ENCODE data around the gene FAM193B. TPM values are rescaled to one million over a fixed set of nuclear protein-coding genes. Genes with fewer than 3 reads are reported as not detected.
A peak's percentile ranks its signal among the peaks of the same experiment; 100 is the strongest.

FAM193B gene
- total and polyA plus RNA-seq, 5 donors from 2014 or later = 2.8 to 179 (median 3.7) TPM

DNA sequence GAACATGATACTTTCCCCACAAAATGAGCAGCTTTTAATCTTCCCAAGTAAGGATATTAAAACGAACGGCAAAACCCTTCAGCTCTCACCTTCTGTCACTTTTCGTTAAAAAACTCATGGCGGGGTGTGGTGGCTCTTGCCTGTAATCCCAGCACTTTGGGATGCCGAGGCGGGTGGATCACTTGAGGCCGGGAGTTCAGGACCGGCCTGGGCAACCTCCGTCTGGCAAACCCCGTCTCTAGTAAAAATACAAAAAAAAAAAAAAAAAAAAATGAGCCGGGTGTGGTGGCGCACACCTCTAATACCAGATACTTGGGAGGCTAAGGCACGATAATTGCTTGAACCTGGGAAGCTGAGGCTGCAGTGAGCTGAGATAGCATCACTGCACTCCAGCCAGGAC, 38.5 kb upstream of the FAM193B start:
- Mint-ChIP-seq H3K27ac (peak overlapping the region in 1 of 3 donors; percentile 94), H3K27me3 (peaks cover 16% of the 10 kb centered on the region)
- H3K27me3 ChIP-seq (ENCODE audit: control insufficient read depth, insufficient read depth, low read length) = peaks cover 11% of the 10 kb centered on the region

GRCh38 chr5:177592010-177592834, 37.9 kb upstream of the FAM193B start, which contains the start of gene TMED9:
Gene TMED9, plus strand, starts transcription at chr5:177592203. Its CDS starts 12 bp downstream, at chr5:177592215.
- peaks cover 0 to 26% (median 12%) of the 10 kb centered on the region in 4 donors for H3K4me1 Mint-ChIP-seq
- peaks cover 18% of the 10 kb centered on the region for H3K27me3 Mint-ChIP-seq
- DNase-seq (peak; percentile 83 to 92 (median 90)), ATAC-seq (ENCODE audit: low read depth in 2 of 2) (peak; percentile 98)
- Histone ChIP-seq H3K4me1 (ENCODE audit: control insufficient read depth, insufficient read depth, low read length, poor library complexity, severe bottlenecking) (peaks cover 18% of the 10 kb centered on the region), H3K4me3 (ENCODE audit: low read depth, low read length) (peak within 1 kb of the TSS; percentile 81), H3K27me3 (ENCODE audit: control insufficient read depth, insufficient read depth, low read length) (peaks cover 11% of the 10 kb centered on the region), H3K36me3 (ENCODE audit: control insufficient read depth, insufficient read depth, low read length) (peaks cover 35% of the 10 kb centered on the region), H3K27ac (ENCODE audit: insufficient read depth, low read length, poor library complexity, severe bottlenecking) (peak within 1 kb of the TSS; percentile 73), H3K9me3 (ENCODE audit: control insufficient read depth in 2 of 2, low read length in 2 of 2) (no peaks in the 10 kb centered on the region)
- no peaks in the 10 kb centered on the region for H3K9me3 Mint-ChIP-seq
- H3K36me3 Mint-ChIP-seq = peaks cover 15% of the 10 kb centered on the region
- peak within 1 kb of the TSS; percentile 95 to 100 (median 99) for H3K4me3 Mint-ChIP-seq
- peak within 1 kb of the TSS; percentile 78 to 99 (median 94) for H3K27ac Mint-ChIP-seq

More for the DNA sequence above, 38.5 kb upstream of the FAM193B start:
- Histone ChIP-seq H3K36me3 (ENCODE audit: control insufficient read depth, insufficient read depth, low read length) (peaks cover 35% of the 10 kb centered on the region), H3K27ac (ENCODE audit: insufficient read depth, low read length, poor library complexity, severe bottlenecking) (no peak overlapping the region), H3K4me1 (ENCODE audit: control insufficient read depth, insufficient read depth, low read length, poor library complexity, severe bottlenecking) (peaks cover 18% of the 10 kb centered on the region), H3K4me3 (ENCODE audit: low read depth, low read length) (peak overlapping the region; percentile 81), H3K9me3 (ENCODE audit: control insufficient read depth in 2 of 2, low read length in 2 of 2) (no peaks in the 10 kb centered on the region)
- ATAC-seq (ENCODE audit: low read depth in 2 of 2) (no peak), DNase-seq (no peak)
- Mint-ChIP-seq H3K4me3 (peak overlapping the region; percentile 95 to 100 (median 99)), H3K36me3 (peaks cover 15% of the 10 kb centered on the region), H3K9me3 (no peaks in the 10 kb centered on the region), H3K4me1 (peaks cover 0 to 28% (median 12%) of the 10 kb centered on the region in 4 donors)

- H3K27me3 ChIP-seq (ENCODE audit: control insufficient read depth, insufficient read depth, low read length) = peaks cover 11% of the 10 kb centered on the region
- peak overlapping the region; percentile 95 to 100 (median 99) for H3K4me3 Mint-ChIP-seq
- H3K27me3 Mint-ChIP-seq = peaks cover 21% of the 10 kb centered on the region
- peaks cover 0 to 24% (median 12%) of the 10 kb centered on the region in 4 donors for H3K4me1 Mint-ChIP-seq
- peak overlapping the region; percentile 73 for H3K27ac ChIP-seq (ENCODE audit: insufficient read depth, low read length, poor library complexity, severe bottlenecking)
- H3K36me3 ChIP-seq (ENCODE audit: control insufficient read depth, insufficient read depth, low read length) = peaks cover 35% of the 10 kb centered on the region
- DNase-seq (no peak), ATAC-seq (ENCODE audit: low read depth in 2 of 2) (no peak)
- peak overlapping the region; percentile 42 for H3K4me3 ChIP-seq (ENCODE audit: low read depth, low read length)
- no peaks in the 10 kb centered on the region for H3K9me3 ChIP-seq (ENCODE audit: control insufficient read depth in 2 of 2, low read length in 2 of 2)
- no peaks in the 10 kb centered on the region for H3K9me3 Mint-ChIP-seq
- peaks cover 18% of the 10 kb centered on the region for H3K4me1 ChIP-seq (ENCODE audit: control insufficient read depth, insufficient read depth, low read length, poor library complexity, severe bottlenecking)
- H3K27ac Mint-ChIP-seq = peak overlapping the region; percentile 22 to 99 (median 94)
- H3K36me3 Mint-ChIP-seq = peaks cover 15% of the 10 kb centered on the region
Measured at GRCh38 chr5:177591690-177592009, 37.3 kb upstream of the FAM193B start.

- Histone ChIP-seq H3K27ac (ENCODE audit: insufficient read depth, low read length, poor library complexity, severe bottlenecking) (no peak overlapping the region), H3K27me3 (ENCODE audit: control insufficient read depth, insufficient read depth, low read length) (peaks cover 14% of the 10 kb centered on the region), H3K4me1 (ENCODE audit: control insufficient read depth, insufficient read depth, low read length, poor library complexity, severe bottlenecking) (peaks cover 18% of the 10 kb centered on the region), H3K36me3 (ENCODE audit: control insufficient read depth, insufficient read depth, low read length) (peaks cover 22% of the 10 kb centered on the region), H3K9me3 (ENCODE audit: control insufficient read depth in 2 of 2, low read length in 2 of 2) (no peaks in the 10 kb centered on the region), H3K4me3 (ENCODE audit: low read depth, low read length) (no peak overlapping the region)
- ATAC-seq (ENCODE audit: low read depth in 2 of 2) (no peak), DNase-seq (no peak)
- Mint-ChIP-seq H3K27me3 (peaks cover 29% of the 10 kb centered on the region), H3K4me3 (peak overlapping the region in 2 of 4 donors; percentile 5 to 70), H3K36me3 (peaks cover 8% of the 10 kb centered on the region), H3K27ac (no peak overlapping the region), H3K4me1 (peaks cover 0 to 22% (median 11%) of the 10 kb centered on the region in 4 donors), H3K9me3 (no peaks in the 10 kb centered on the region)
Measured at GRCh38 chr5:177590406-177590805, 36.0 kb upstream of the FAM193B start.

- no peak for ATAC-seq (ENCODE audit: low read depth in 2 of 2)
- Mint-ChIP-seq H3K4me3 (no peak overlapping the region), H3K36me3 (peaks cover 3% of the 10 kb centered on the region), H3K27me3 (peaks cover 43% of the 10 kb centered on the region), H3K4me1 (peaks cover 0 to 19% (median 10%) of the 10 kb centered on the region in 4 donors), H3K27ac (no peak overlapping the region), H3K9me3 (peaks cover 0 to 1% (median 0%) of the 10 kb centered on the region in 7 donors)
- peaks cover 12% of the 10 kb centered on the region for H3K4me1 ChIP-seq (ENCODE audit: control insufficient read depth, insufficient read depth, low read length, poor library complexity, severe bottlenecking)
- no peaks in the 10 kb centered on the region for H3K9me3 ChIP-seq (ENCODE audit: control insufficient read depth in 2 of 2, low read length in 2 of 2)
- no peak overlapping the region for H3K4me3 ChIP-seq (ENCODE audit: low read depth, low read length)
- no peak overlapping the region for H3K27ac ChIP-seq (ENCODE audit: insufficient read depth, low read length, poor library complexity, severe bottlenecking)
- no peak for DNase-seq
- peaks cover 14% of the 10 kb centered on the region for H3K27me3 ChIP-seq (ENCODE audit: control insufficient read depth, insufficient read depth, low read length)
- H3K36me3 ChIP-seq (ENCODE audit: control insufficient read depth, insufficient read depth, low read length) = peaks cover 3% of the 10 kb centered on the region
Measured at GRCh38 chr5:177588413-177588909, 34.1 kb upstream of the FAM193B start.

DNA sequence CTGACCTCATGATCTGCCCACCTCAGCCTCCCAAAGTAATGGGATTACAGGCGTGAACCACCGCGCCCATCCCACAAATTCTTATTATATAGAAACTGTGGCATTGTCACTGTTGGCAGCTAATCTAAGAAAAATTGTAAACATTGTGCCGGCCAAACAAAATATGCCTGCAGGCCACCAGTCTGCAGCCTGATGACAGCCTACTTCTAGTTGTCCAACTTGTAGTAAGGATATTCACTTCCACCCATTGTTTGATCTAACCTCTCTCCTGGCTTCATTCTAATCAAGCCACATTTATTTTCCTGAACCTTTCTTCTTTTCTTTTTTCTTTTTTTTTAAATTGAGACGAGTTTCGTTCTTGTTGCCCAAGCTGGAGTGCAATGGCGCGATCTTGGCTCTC, 24.0 kb upstream of the FAM193B start:
- Histone ChIP-seq H3K9me3 (ENCODE audit: control insufficient read depth in 2 of 2, low read length in 2 of 2) (no peaks in the 10 kb centered on the region), H3K27ac (ENCODE audit: insufficient read depth, low read length, poor library complexity, severe bottlenecking) (no peak overlapping the region), H3K36me3 (ENCODE audit: control insufficient read depth, insufficient read depth, low read length) (no peaks in the 10 kb centered on the region), H3K4me3 (ENCODE audit: low read depth, low read length) (no peak overlapping the region), H3K27me3 (ENCODE audit: control insufficient read depth, insufficient read depth, low read length) (no peaks in the 10 kb centered on the region), H3K4me1 (ENCODE audit: control insufficient read depth, insufficient read depth, low read length, poor library complexity, severe bottlenecking) (no peaks in the 10 kb centered on the region)
- Mint-ChIP-seq H3K27me3 (peaks cover 22% of the 10 kb centered on the region), H3K9me3 (peaks cover 0 to 3% (median 0%) of the 10 kb centered on the region in 7 donors), H3K36me3 (no peaks in the 10 kb centered on the region), H3K27ac (no peak overlapping the region), H3K4me1 (no peaks in the 10 kb centered on the region), H3K4me3 (no peak overlapping the region)
- ATAC-seq (ENCODE audit: low read depth in 2 of 2) = no peak
- no peak for DNase-seq

- no peak overlapping the region for H3K27ac Mint-ChIP-seq
- Histone ChIP-seq H3K36me3 (ENCODE audit: control insufficient read depth, insufficient read depth, low read length) (no peaks in the 10 kb centered on the region), H3K9me3 (ENCODE audit: control insufficient read depth in 2 of 2, low read length in 2 of 2) (no peaks in the 10 kb centered on the region), H3K4me3 (ENCODE audit: low read depth, low read length) (no peak overlapping the region), H3K27ac (ENCODE audit: insufficient read depth, low read length, poor library complexity, severe bottlenecking) (no peak overlapping the region), H3K27me3 (ENCODE audit: control insufficient read depth, insufficient read depth, low read length) (no peaks in the 10 kb centered on the region), H3K4me1 (ENCODE audit: control insufficient read depth, insufficient read depth, low read length, poor library complexity, severe bottlenecking) (no peaks in the 10 kb centered on the region)
- ATAC-seq (ENCODE audit: low read depth in 2 of 2) (no peak), DNase-seq (no peak)
- no peaks in the 10 kb centered on the region for H3K36me3 Mint-ChIP-seq
- peaks cover 0 to 2% (median 0%) of the 10 kb centered on the region in 7 donors for H3K9me3 Mint-ChIP-seq
- H3K27me3 Mint-ChIP-seq = peaks cover 15% of the 10 kb centered on the region
- H3K4me1 Mint-ChIP-seq = no peaks in the 10 kb centered on the region
- H3K4me3 Mint-ChIP-seq = no peak overlapping the region
Measured at GRCh38 chr5:177576169-177576568, 21.8 kb upstream of the FAM193B start.

All from CD4-positive, CD25-positive, alpha-beta regulatory T cell (primary cell).